ENCODE measurements around the gene DUSP16.

The DUSP16 gene

GRCh38 chr12:12491606-12492005 lies 71.1 kb downstream of the DUSP16 start:
- H3K36me3 ChIP-seq (ENCODE audit: control insufficient read depth in 1 of 2, insufficient read depth in 2 of 2, low read depth in 1 of 2, low read length in 2 of 2): peaks cover 2 to 7% of the 10 kb centered on the region in 2 experiments
- no peak overlapping the region for H3K4me2 ChIP-seq (ENCODE audit: low read length, poor library complexity, severe bottlenecking)
- no peaks in the 10 kb centered on the region for H3K4me1 ChIP-seq (ENCODE audit: control insufficient read depth, insufficient read depth, low read depth, low read length)
- no peak overlapping the region for H3K4ac ChIP-seq (ENCODE audit: low read depth in 1 of 2, low read length in 2 of 2)
- no peak overlapping the region for H3K4me3 ChIP-seq (ENCODE audit: insufficient read depth in 1 of 2, low read depth in 1 of 2, low read length in 2 of 2)
- no peak overlapping the region for H2BK5ac ChIP-seq (ENCODE audit: low read depth, low read length, poor library complexity, severe bottlenecking)
- no peak overlapping the region for H2BK12ac ChIP-seq (ENCODE audit: low read length in 2 of 2)
- no peak overlapping the region for H4K8ac ChIP-seq (ENCODE audit: low read length)
- H3K27ac ChIP-seq (ENCODE audit: low read length, poor library complexity, severe bottlenecking): no peak overlapping the region
- no peak overlapping the region for H4K91ac ChIP-seq (ENCODE audit: low read length)
- no peak overlapping the region for H2BK120ac ChIP-seq (ENCODE audit: low read depth, low read length)
- H3K9ac ChIP-seq (ENCODE audit: low read length): no peak overlapping the region
- H3K79me1 ChIP-seq (replicated peaks; ENCODE audit: low read length, poor library complexity, severe bottlenecking): peaks cover 21% of the 10 kb centered on the region
- H2BK15ac ChIP-seq (ENCODE audit: low read depth, poor library complexity, severe bottlenecking): no peak overlapping the region
- no peak overlapping the region for H3K14ac ChIP-seq (ENCODE audit: low read length in 2 of 2)
- H2AFZ ChIP-seq (ENCODE audit: low read depth, low read length): no peak overlapping the region
- no peak overlapping the region for H2AK5ac ChIP-seq (ENCODE audit: low read length, severe bottlenecking)
- H3K23ac ChIP-seq (ENCODE audit: low read length in 2 of 2): no peak overlapping the region
- H3K9me3 ChIP-seq (ENCODE audit: control insufficient read depth, low read length): no peaks in the 10 kb centered on the region
- DNase-seq: no peak
- no peak overlapping the region for H3K18ac ChIP-seq (ENCODE audit: low read depth in 1 of 2, low read length in 2 of 2)
- H3K27me3 ChIP-seq (ENCODE audit: control insufficient read depth in 1 of 2, insufficient read depth in 1 of 2, low read length in 2 of 2): no peaks in the 10 kb centered on the region

GRCh38 chr12:12488823-12489550 lies 73.7 kb downstream of the DUSP16 start:
- Histone ChIP-seq H2AK5ac (ENCODE audit: low read length, severe bottlenecking) (no peak overlapping the region), H3K23ac (ENCODE audit: low read length in 2 of 2) (no peak overlapping the region), H2BK15ac (ENCODE audit: low read depth, poor library complexity, severe bottlenecking) (no peak overlapping the region), H3K27ac (ENCODE audit: low read length, poor library complexity, severe bottlenecking) (no peak overlapping the region), H3K4me3 (ENCODE audit: insufficient read depth in 1 of 2, low read depth in 1 of 2, low read length in 2 of 2) (no peak overlapping the region), H3K79me1 (replicated peaks; ENCODE audit: low read length, poor library complexity, severe bottlenecking) (peaks cover 14% of the 10 kb centered on the region), H3K36me3 (ENCODE audit: control insufficient read depth in 1 of 2, insufficient read depth in 2 of 2, low read depth in 1 of 2, low read length in 2 of 2) (peaks cover 6 to 18% of the 10 kb centered on the region in 2 experiments), H2BK5ac (ENCODE audit: low read depth, low read length, poor library complexity, severe bottlenecking) (no peak overlapping the region), H3K27me3 (ENCODE audit: control insufficient read depth in 1 of 2, insufficient read depth in 1 of 2, low read length in 2 of 2) (no peaks in the 10 kb centered on the region), H4K8ac (ENCODE audit: low read length) (no peak overlapping the region), H2BK120ac (ENCODE audit: low read depth, low read length) (no peak overlapping the region), H2BK12ac (ENCODE audit: low read length in 2 of 2) (no peak overlapping the region), H2AFZ (ENCODE audit: low read depth, low read length) (no peak overlapping the region), H4K91ac (ENCODE audit: low read length) (no peak overlapping the region), H3K18ac (ENCODE audit: low read depth in 1 of 2, low read length in 2 of 2) (no peak overlapping the region), H3K14ac (ENCODE audit: low read length in 2 of 2) (no peak overlapping the region), H3K4me2 (ENCODE audit: low read length, poor library complexity, severe bottlenecking) (no peak overlapping the region), H3K9ac (ENCODE audit: low read length) (no peak overlapping the region), H3K4me1 (ENCODE audit: control insufficient read depth, insufficient read depth, low read depth, low read length) (no peaks in the 10 kb centered on the region), H3K9me3 (ENCODE audit: control insufficient read depth, low read length) (no peaks in the 10 kb centered on the region), H3K4ac (ENCODE audit: low read depth in 1 of 2, low read length in 2 of 2) (no peak overlapping the region)
- WGBS: 99% methylated on average over 4 of the region's 8 CpGs
- DNase-seq: no peak

GRCh38 chr12:12488296-12488695 lies 74.4 kb downstream of the DUSP16 start:
- H3K4me1 ChIP-seq (ENCODE audit: control insufficient read depth, insufficient read depth, low read depth, low read length): no peaks in the 10 kb centered on the region
- DNase-seq: no peak
- no peak overlapping the region for H3K4me2 ChIP-seq (ENCODE audit: low read length, poor library complexity, severe bottlenecking)
- H3K9me3 ChIP-seq (ENCODE audit: control insufficient read depth, low read length): no peaks in the 10 kb centered on the region
- peaks cover 6 to 18% of the 10 kb centered on the region in 2 experiments for H3K36me3 ChIP-seq (ENCODE audit: control insufficient read depth in 1 of 2, insufficient read depth in 2 of 2, low read depth in 1 of 2, low read length in 2 of 2)
- no peak overlapping the region for H3K4ac ChIP-seq (ENCODE audit: low read depth in 1 of 2, low read length in 2 of 2)
- H4K91ac ChIP-seq (ENCODE audit: low read length): no peak overlapping the region
- no peak overlapping the region for H3K9ac ChIP-seq (ENCODE audit: low read length)
- no peak overlapping the region for H3K23ac ChIP-seq (ENCODE audit: low read length in 2 of 2)
- no peak overlapping the region for H2AFZ ChIP-seq (ENCODE audit: low read depth, low read length)
- H3K27me3 ChIP-seq (ENCODE audit: control insufficient read depth in 1 of 2, insufficient read depth in 1 of 2, low read length in 2 of 2): no peaks in the 10 kb centered on the region
- H2BK12ac ChIP-seq (ENCODE audit: low read length in 2 of 2): no peak overlapping the region
- H3K27ac ChIP-seq (ENCODE audit: low read length, poor library complexity, severe bottlenecking): no peak overlapping the region
- H2BK15ac ChIP-seq (ENCODE audit: low read depth, poor library complexity, severe bottlenecking): no peak overlapping the region
- H3K14ac ChIP-seq (ENCODE audit: low read length in 2 of 2): no peak overlapping the region
- H3K4me3 ChIP-seq (ENCODE audit: insufficient read depth in 1 of 2, low read depth in 1 of 2, low read length in 2 of 2): no peak overlapping the region
- H2BK5ac ChIP-seq (ENCODE audit: low read depth, low read length, poor library complexity, severe bottlenecking): no peak overlapping the region
- H3K79me1 ChIP-seq (replicated peaks; ENCODE audit: low read length, poor library complexity, severe bottlenecking): peaks cover 13% of the 10 kb centered on the region
- H2BK120ac ChIP-seq (ENCODE audit: low read depth, low read length): no peak overlapping the region
- no peak overlapping the region for H2AK5ac ChIP-seq (ENCODE audit: low read length, severe bottlenecking)
- H3K18ac ChIP-seq (ENCODE audit: low read depth in 1 of 2, low read length in 2 of 2): no peak overlapping the region
- 98% methylated on average over 4 of the region's 4 CpGs for WGBS
- H4K8ac ChIP-seq (ENCODE audit: low read length): no peak overlapping the region

- H3K36me3 ChIP-seq (ENCODE audit: control insufficient read depth in 1 of 2, insufficient read depth in 2 of 2, low read depth in 1 of 2, low read length in 2 of 2): peaks cover 10 to 18% of the 10 kb centered on the region in 2 experiments
- H2BK15ac ChIP-seq (ENCODE audit: low read depth, poor library complexity, severe bottlenecking): no peak overlapping the region
- H2AFZ ChIP-seq (ENCODE audit: low read depth, low read length): no peak overlapping the region
- no peak overlapping the region for H3K14ac ChIP-seq (ENCODE audit: low read length in 2 of 2)
- no peak overlapping the region for H2BK5ac ChIP-seq (ENCODE audit: low read depth, low read length, poor library complexity, severe bottlenecking)
- no peak overlapping the region for H3K18ac ChIP-seq (ENCODE audit: low read depth in 1 of 2, low read length in 2 of 2)
- H2BK12ac ChIP-seq (ENCODE audit: low read length in 2 of 2): no peak overlapping the region
- no peak overlapping the region for H2BK120ac ChIP-seq (ENCODE audit: low read depth, low read length)
- no peak overlapping the region for H3K4me3 ChIP-seq (ENCODE audit: insufficient read depth in 1 of 2, low read depth in 1 of 2, low read length in 2 of 2)
- no peak overlapping the region for H3K23ac ChIP-seq (ENCODE audit: low read length in 2 of 2)
- H3K9me3 ChIP-seq (ENCODE audit: control insufficient read depth, low read length): no peaks in the 10 kb centered on the region
- WGBS: 97% methylated on average over 6 of the region's 6 CpGs
- no peak overlapping the region for H3K9ac ChIP-seq (ENCODE audit: low read length)
- peak overlapping the region; percentile 59 for H2AK5ac ChIP-seq (ENCODE audit: low read length, severe bottlenecking)
- no peak for DNase-seq
- H3K4me1 ChIP-seq (ENCODE audit: control insufficient read depth, insufficient read depth, low read depth, low read length): no peaks in the 10 kb centered on the region
- H3K27me3 ChIP-seq (ENCODE audit: control insufficient read depth in 1 of 2, insufficient read depth in 1 of 2, low read length in 2 of 2): no peaks in the 10 kb centered on the region
- H3K4me2 ChIP-seq (ENCODE audit: low read length, poor library complexity, severe bottlenecking): no peak overlapping the region
- no peak overlapping the region for H4K91ac ChIP-seq (ENCODE audit: low read length)
- H3K79me1 ChIP-seq (replicated peaks; ENCODE audit: low read length, poor library complexity, severe bottlenecking): peaks cover 11% of the 10 kb centered on the region
- no peak overlapping the region for H3K27ac ChIP-seq (ENCODE audit: low read length, poor library complexity, severe bottlenecking)
- H4K8ac ChIP-seq (ENCODE audit: low read length): no peak overlapping the region
- no peak overlapping the region for H3K4ac ChIP-seq (ENCODE audit: low read depth in 1 of 2, low read length in 2 of 2)
These were observed 75.2 kb downstream of the DUSP16 start for GRCh38 chr12:12487490-12487889.

All from mesenchymal stem cell (in vitro differentiated cells and primary cell).